ENCODE data around the gene DNAAF5. TPM values are rescaled to one million over a fixed set of nuclear protein-coding genes. Genes with fewer than 3 reads are reported as not detected.
A peak's percentile ranks its signal among the peaks of the same experiment; 100 is the strongest.

DNAAF5 gene
- total and polyA plus RNA-seq, 2 of the 13 experiments (the other 11 are each of a cell fraction or from before 2014, with no cell fraction given), result 11.9 to 21.5 TPM

DNA sequence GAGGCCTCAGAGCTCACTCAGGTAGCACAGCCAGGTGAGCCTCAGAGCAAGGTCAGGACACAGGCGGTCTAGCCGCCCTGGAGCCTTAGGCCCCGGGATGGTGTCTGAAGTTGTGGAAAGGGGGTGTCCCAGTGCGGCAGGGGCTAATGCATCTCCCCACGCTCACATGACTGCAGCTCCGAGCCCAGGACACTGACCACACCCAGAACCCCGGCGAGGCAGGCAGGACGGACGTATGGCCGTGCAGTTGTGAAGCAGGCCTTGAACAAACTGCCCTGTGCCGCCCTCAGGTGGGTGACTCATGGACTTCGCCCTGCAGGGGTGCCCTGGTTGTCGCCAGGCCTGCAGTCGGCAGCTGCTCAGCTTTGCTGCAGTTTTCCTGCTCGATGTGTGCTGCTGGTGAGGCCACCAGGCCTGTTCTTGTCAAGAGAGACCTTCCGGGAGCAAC is 5.6 kb downstream of the DNAAF5 start (continued):
- TF ChIP-seq SMARCE1 (IDR thresholded peaks at IDR 0.05; ENCODE audit: borderline replicate concordance) (no peak), ZNF33A (CRISPR knock-in tag; IDR thresholded peaks at IDR 0.05; ENCODE audit: borderline replicate concordance) (no peak), ZNF44 (CRISPR knock-in tag; IDR thresholded peaks at IDR 0.05) (peak; percentile 99), IKZF5 (CRISPR knock-in tag; IDR thresholded peaks at IDR 0.05) (peak; percentile 75; the same call in 1 of the 2 replicates), ZNF17 (CRISPR knock-in tag; IDR thresholded peaks at IDR 0.05) (no peak), HMGA1 (CRISPR knock-in tag; conservative IDR thresholded peaks at IDR 0.05) (no peak), KMT2A (CRISPR knock-in tag; IDR thresholded peaks at IDR 0.05) (peak; percentile 95), ZNF138 (CRISPR knock-in tag; IDR thresholded peaks at IDR 0.05; ENCODE audit: low read depth) (no peak), ZNF598 (CRISPR knock-in tag; IDR thresholded peaks at IDR 0.05; ENCODE audit: borderline replicate concordance) (peak; percentile 68; the same call in 1 of the 2 replicates), ETV5 (CRISPR knock-in tag; IDR thresholded peaks at IDR 0.05; ENCODE audit: borderline replicate concordance) (peak; percentile 51; the same call in 1 of the 2 replicates), NFIC (IDR thresholded peaks at IDR 0.05; ENCODE audit: low read length) (no peak), ZNF782 (CRISPR knock-in tag; IDR thresholded peaks at IDR 0.05; ENCODE audit: borderline replicate concordance) (no peak), ZNF160 (CRISPR knock-in tag; IDR thresholded peaks at IDR 0.05) (no peak), HOXD1 (CRISPR knock-in tag; IDR thresholded peaks at IDR 0.05) (no peak), RFX5 (IDR thresholded peaks at IDR 0.05; ENCODE audit: low read depth, low read length) (0 out of 2 replicates have a peak, but pooled peaks have one; percentile 12), ZZZ3 (CRISPR knock-in tag; IDR thresholded peaks at IDR 0.05; ENCODE audit: borderline replicate concordance) (no peak), KIAA2018 (CRISPR knock-in tag; IDR thresholded peaks at IDR 0.05; ENCODE audit: borderline replicate concordance) (no peak), ISL2 (CRISPR knock-in tag; IDR thresholded peaks at IDR 0.05) (no peak), ZFP36 (IDR thresholded peaks at IDR 0.05; ENCODE audit: borderline replicate concordance, low read depth, low read length, partially characterized antibody) (no peak), KDM5B (CRISPR knock-in tag; IDR thresholded peaks at IDR 0.05; ENCODE audit: borderline replicate concordance) (peak; percentile 64; the same call in 1 of the 2 replicates), PITX1 (CRISPR knock-in tag; IDR thresholded peaks at IDR 0.05) (0 out of 2 replicates have a peak, but pooled peaks have one; percentile 42), KAT2B (IDR thresholded peaks at IDR 0.05; ENCODE audit: borderline replicate concordance, low read depth, low read length) (no peak), SP2 (CRISPR knock-in tag; IDR thresholded peaks at IDR 0.05) (no peak), NR1H2 (CRISPR knock-in tag; IDR thresholded peaks at IDR 0.05; ENCODE audit: borderline replicate concordance, low read depth) (no peak)

Measured in HepG2 (cell line).